Measurements from ENCODE around the gene SCARB1.

The SCARB1 gene

DNA sequence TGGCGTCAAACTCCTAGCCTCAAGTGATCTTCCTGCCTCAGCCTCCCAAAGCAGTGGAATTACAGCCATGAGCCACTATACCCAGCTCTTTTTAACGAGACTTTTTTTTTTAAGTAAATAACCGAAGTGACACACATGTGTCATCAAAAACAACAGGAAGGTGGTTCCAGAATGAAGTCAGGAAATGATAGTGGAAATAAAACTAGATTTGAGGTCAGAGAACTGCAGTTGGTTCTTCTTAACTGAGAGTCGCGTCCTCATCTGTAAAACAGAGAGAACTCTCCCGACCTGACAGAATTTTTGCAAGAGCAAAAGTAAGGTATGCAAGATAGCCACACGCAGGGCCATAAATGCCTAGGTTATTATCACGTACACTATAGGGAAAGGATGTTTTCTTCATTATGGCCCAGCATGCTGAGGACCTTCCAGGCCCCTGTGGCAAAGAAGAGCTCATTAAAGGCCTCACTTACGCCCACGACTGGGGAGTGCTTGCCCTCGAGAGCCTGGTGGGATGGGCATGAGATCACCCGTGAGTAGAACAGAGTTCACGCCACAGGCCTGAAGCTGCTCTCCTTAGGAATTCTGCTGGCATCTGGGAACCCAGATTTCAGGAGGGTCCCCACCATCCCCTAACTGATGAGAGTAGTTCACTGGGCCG is 67.2 kb downstream of the SCARB1 start:
- Mint-ChIP-seq H3K4me3 (no peak overlapping the region), H3K4me1 (ENCODE audit: low read depth) (peaks cover 30% of the 10 kb centered on the region), H3K27ac (peak overlapping the region; percentile 36), H3K9me3 (no peaks in the 10 kb centered on the region), H3K27me3 (no peaks in the 10 kb centered on the region), H3K36me3 (ENCODE audit: low read depth) (peaks cover 18% of the 10 kb centered on the region)

DNA sequence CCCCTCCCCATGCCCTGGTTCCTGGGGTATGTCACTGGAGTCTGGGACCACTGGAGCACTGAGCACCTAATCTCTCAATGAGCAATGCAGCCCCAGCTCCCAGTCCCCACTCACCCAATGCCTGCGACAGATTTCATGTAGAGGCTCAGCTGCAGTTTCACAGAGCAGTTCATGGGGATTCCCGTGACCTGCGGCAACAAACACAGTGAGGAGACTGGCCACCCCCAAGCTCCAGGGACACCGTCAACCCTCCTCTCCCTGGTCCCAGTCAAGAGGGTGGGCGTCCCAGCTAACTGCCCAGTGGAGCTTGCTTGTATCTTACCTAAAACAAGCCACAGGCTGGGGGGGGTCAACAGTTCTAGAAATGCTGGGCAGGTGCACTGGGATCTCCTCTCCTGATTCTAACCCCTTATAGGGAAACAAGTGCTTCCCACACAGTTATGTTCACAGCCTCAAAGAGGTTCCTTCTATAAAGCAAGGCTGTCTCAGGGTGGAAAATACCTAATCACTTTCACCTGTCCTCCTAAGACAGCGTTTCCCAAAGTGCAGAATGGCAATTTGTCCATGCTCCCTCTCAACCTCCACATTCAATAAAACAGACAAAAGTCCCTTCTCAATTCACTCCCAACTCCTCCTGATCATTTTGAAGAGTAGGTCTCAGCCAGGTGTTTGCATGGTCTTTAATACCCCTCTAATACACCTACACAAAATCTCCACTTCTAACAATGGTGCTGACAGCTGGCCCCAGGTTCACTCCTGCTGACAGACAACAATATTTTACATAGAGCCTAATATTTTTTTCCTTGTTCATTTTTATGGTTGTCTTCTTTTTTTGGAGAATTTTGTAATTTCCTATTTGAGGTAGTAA is 68.3 kb downstream of the SCARB1 start:
- Mint-ChIP-seq H3K4me3 (no peak overlapping the region), H3K4me1 (ENCODE audit: low read depth) (peaks cover 30% of the 10 kb centered on the region), H3K36me3 (ENCODE audit: low read depth) (peaks cover 22% of the 10 kb centered on the region), H3K27ac (no peak overlapping the region), H3K9me3 (no peaks in the 10 kb centered on the region), H3K27me3 (no peaks in the 10 kb centered on the region)

- no peaks in the 10 kb centered on the region for H3K9me3 Mint-ChIP-seq
- H3K27me3 Mint-ChIP-seq, result no peaks in the 10 kb centered on the region
- H3K36me3 Mint-ChIP-seq (ENCODE audit: low read depth), result peaks cover 18% of the 10 kb centered on the region
- no peak overlapping the region for H3K27ac Mint-ChIP-seq
- H3K4me3 Mint-ChIP-seq, result no peak overlapping the region
- H3K4me1 Mint-ChIP-seq (ENCODE audit: low read depth), result peaks cover 30% of the 10 kb centered on the region
Measured at GRCh38 chr12:124792961-124793441, 70.7 kb downstream of the SCARB1 start.

DNA sequence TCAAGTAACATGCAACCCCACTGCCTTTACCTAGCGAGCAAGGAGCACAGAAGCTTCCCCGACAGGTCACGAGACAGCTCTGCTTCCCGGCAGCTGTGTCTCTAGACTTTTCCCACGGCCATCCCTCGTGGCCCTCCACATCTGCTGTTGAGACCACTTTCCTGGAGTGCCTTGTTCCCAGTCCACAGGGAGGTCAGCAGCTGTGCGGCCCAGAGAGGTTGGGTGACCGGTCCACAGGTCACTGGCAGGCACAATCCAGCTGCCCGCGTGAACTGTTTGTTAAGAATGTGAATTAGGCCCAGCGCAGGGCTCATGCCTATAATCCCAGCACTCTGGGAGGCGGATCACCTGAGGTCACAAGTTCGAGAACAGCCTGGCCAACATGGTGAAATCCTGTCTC is 71.5 kb downstream of the SCARB1 start:
- Mint-ChIP-seq H3K4me3 (no peak overlapping the region), H3K4me1 (ENCODE audit: low read depth) (peaks cover 23% of the 10 kb centered on the region), H3K36me3 (ENCODE audit: low read depth) (peaks cover 12% of the 10 kb centered on the region), H3K27me3 (no peaks in the 10 kb centered on the region), H3K9me3 (no peaks in the 10 kb centered on the region), H3K27ac (no peak overlapping the region)

DNA sequence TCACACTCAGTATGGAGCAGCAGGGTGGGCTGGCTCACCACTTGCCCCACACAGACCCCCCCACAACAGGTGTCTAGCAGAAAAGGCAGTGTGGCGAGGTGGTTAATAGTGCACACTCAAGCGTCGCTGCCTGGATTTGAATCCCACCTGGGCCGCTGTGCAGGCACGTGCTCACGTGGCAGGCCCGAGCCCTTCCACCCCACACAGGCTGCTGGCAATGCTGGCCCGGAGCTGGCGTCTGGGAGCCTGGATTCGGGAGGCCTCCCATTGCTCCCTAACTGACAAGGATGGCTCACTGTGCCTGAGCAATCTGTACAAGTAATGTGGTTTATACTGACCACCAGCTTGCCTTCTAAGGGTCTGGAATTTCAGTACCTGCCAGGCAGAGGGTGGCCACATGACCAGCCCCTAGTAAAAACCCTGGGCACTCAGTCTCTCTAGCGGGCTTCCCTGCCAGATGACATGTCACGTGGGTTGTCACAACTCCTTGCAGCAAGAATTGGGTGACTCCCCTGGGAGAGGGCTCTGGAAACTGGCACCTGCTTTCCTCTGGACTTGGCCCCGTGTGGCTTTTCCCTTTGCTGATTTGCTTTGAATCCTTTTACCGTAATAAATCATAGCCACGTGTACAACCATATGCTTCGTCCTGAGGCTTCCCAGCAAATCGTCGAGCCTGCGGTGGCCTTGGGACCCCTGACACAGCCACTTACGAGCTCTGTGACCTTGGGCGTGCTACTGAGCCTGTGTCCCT is 72.8 kb downstream of the SCARB1 start:
- Mint-ChIP-seq H3K4me1 (ENCODE audit: low read depth) (peaks cover 10% of the 10 kb centered on the region), H3K27ac (no peak overlapping the region), H3K9me3 (no peaks in the 10 kb centered on the region), H3K36me3 (ENCODE audit: low read depth) (peaks cover 17% of the 10 kb centered on the region), H3K27me3 (no peaks in the 10 kb centered on the region), H3K4me3 (no peak overlapping the region)

DNA sequence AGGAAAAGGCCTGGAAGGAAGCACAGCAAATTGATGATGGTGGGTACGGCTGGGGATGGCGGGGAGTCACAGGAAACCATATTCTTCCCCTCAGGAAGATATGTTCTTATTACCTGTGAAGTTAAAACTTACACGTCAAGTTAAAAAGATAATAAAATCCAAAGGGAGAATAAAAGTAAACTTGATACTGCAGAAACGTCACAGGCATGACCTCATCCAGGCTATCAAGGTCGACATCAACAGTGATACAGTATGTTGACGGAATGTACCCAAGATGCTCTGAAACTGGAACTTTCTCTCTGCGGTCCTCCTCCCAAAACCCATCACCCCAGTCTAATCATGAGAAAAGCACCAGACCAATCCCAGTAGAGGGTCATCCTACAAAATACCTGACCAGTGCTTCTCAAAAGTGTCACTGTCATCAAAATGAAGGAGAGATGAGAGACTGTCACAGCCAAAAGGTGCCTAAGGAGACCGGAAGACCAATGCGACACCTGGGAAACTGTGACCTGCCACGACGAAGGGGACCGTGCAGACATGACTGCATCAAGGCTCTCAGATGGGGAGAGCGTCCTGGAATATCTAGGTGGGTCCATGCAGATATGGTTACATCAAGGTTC is 74.6 kb downstream of the SCARB1 start:
- H3K4me1 Mint-ChIP-seq (ENCODE audit: low read depth), result peaks cover 3% of the 10 kb centered on the region
- no peak overlapping the region for H3K27ac Mint-ChIP-seq
- H3K9me3 Mint-ChIP-seq, result no peaks in the 10 kb centered on the region
- H3K4me3 Mint-ChIP-seq, result no peak overlapping the region
- H3K36me3 Mint-ChIP-seq (ENCODE audit: low read depth), result peaks cover 27% of the 10 kb centered on the region
- no peaks in the 10 kb centered on the region for H3K27me3 Mint-ChIP-seq

DNA sequence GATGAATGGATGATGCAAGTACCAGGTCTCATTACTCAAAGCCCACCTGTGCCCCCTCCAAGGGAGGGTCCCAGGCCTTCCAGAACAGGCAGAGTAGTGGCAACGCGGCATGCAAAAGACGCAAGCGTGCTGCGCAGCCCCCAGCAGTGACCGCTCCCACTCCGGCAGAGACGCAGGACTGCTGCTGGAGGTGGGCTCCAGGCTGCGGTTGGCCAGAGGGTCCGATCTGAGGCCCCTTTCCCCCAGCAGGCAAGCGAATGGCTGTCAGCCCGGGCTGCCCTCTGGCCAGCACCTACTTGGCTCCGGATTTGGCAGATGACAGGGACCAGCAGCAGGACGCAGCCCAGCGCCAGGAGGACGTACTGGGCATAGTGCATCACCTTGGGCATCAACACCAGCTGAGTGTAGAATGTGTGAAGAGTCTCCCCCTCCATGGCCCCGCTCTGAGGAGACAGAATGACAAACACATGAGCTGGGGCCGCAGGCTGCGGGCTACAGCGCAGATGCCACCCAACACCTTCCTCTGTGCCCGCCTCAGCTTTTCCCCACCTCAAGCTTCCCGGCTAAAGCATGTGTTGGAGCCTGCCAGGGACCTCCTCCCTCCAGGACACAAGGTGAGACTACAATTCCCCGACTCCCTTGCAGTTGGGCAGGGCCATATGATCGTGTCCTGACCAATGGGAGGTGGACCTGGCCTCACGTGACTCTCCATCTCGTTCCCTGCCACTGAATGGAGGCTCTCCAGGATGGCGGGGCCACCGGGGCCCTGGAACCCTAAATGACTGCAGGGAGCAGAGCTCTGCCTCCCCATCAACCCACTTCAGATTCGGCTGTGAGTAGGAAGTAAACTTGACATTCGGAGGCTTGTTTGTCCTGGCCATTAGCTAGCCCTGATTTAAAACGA is 77.4 kb downstream of the SCARB1 start:
- H3K4me1 Mint-ChIP-seq (ENCODE audit: low read depth), result peaks cover 3% of the 10 kb centered on the region
- H3K27ac Mint-ChIP-seq, result no peak overlapping the region
- peaks cover 27% of the 10 kb centered on the region for H3K36me3 Mint-ChIP-seq (ENCODE audit: low read depth)
- H3K4me3 Mint-ChIP-seq, result no peak overlapping the region
- H3K9me3 Mint-ChIP-seq, result no peaks in the 10 kb centered on the region
- no peaks in the 10 kb centered on the region for H3K27me3 Mint-ChIP-seq

DNA sequence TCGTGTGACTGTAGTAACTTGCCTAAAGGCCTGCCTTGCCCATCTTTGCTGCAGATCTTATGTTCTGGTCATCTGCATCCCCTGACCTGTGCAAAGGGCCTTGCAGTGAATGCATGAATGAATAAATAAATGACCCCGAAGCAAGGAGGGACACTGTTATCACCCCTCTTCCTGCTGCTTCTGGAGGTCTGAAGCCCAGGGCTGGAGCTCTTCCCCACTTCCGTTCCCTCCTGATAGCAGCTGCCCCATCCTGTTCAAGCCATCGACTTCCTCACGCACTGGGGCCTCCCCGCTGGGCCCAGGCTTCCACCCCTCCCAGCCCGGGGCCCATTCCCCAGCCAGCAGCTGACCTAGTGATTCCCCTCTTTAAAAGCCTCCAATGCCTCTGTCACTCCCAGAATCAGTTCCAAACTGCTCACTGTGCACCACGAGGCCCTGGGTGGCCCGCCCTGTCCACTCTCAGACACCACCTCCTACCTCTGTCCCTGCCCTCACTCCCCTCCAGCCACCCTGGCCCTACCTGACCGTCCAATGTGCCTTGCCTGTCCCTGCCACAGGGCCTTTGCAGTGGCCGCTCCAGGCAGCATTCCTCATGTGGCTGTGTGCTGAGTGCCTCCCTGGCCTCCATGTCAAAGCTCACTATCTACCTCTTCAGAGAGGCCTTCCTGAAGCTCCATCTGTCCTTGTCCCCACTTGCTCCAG is 78.6 kb downstream of the SCARB1 start:
- no peak overlapping the region for H3K4me3 Mint-ChIP-seq
- no peaks in the 10 kb centered on the region for H3K9me3 Mint-ChIP-seq
- H3K4me1 Mint-ChIP-seq (ENCODE audit: low read depth), result peaks cover 4% of the 10 kb centered on the region
- H3K27me3 Mint-ChIP-seq, result no peaks in the 10 kb centered on the region
- no peak overlapping the region for H3K27ac Mint-ChIP-seq
- H3K36me3 Mint-ChIP-seq (ENCODE audit: low read depth), result peaks cover 24% of the 10 kb centered on the region

DNA sequence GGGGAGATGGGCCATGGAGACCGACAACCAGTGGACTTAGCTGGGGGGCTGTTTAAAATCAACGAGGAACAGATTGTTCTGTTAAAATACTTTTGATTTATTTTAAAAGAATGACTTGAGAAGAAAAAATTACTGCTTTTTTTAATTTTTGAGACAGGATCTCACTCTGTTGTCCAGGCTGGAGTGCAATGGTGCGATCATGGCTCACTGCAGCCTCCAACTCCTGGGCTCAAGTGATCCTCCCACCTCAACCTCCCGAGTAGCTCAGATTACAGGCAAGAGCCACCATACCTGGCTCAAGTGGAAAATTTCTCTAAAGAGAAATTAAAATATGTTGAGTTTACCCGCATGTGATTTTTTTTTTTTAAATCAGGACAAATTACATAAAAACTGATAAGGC is 80.6 kb downstream of the SCARB1 start:
- H3K4me1 Mint-ChIP-seq (ENCODE audit: low read depth), result peaks cover 17% of the 10 kb centered on the region
- no peak overlapping the region for H3K4me3 Mint-ChIP-seq
- no peaks in the 10 kb centered on the region for H3K27me3 Mint-ChIP-seq
- H3K27ac Mint-ChIP-seq, result no peak overlapping the region
- H3K9me3 Mint-ChIP-seq, result no peaks in the 10 kb centered on the region
- peaks cover 24% of the 10 kb centered on the region for H3K36me3 Mint-ChIP-seq (ENCODE audit: low read depth)

- Mint-ChIP-seq H3K27me3 (no peaks in the 10 kb centered on the region), H3K36me3 (ENCODE audit: low read depth) (peaks cover 24% of the 10 kb centered on the region), H3K9me3 (no peaks in the 10 kb centered on the region), H3K27ac (no peak overlapping the region), H3K4me3 (no peak overlapping the region), H3K4me1 (ENCODE audit: low read depth) (peaks cover 17% of the 10 kb centered on the region)
Measured at GRCh38 chr12:124782132-124782531, 81.5 kb downstream of the SCARB1 start.

DNA sequence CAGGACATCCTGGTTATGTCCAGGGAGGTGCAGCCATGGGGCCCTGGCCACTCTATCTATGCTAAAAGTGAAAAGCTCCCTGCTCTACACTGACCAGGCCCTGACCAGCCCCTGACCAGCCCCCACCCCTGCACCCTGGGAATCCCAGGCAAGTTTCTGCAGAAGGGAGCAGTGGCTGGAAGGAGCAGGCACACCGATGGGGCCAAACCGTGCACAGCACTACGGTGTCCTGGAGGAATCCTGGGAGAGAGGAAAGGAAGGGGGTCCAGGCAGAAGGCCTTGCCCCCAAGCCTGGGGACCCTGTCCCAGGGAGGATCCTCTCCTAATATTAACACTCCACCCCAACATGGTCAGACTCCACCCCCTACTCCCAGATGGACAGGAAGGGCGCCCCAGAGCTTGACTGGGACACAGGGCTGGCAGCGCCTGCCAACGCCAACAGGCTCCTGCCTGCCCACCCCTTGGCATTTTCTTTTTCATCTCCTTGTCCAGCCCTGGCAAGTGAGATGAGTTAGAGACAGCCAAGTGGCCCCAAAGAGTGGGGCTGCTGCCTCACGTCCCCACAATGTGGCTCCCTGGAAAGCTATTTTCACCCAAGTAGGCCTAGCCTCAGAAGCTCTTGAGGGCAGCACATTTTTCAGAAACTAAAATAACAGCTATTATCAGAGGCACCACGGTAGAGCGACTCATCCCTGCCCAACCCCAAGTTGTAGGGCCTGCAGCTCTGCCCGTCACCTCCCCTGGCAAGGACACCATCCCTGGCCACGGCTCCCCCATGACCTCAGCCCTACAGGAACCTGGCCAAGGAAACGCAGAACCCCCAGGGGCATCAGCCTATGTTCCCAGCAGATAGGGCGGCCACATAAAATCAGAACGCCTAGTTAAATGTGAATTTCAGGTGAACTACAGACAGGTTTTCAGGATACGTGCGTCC is 82.6 kb downstream of the SCARB1 start:
- Mint-ChIP-seq H3K9me3 (no peaks in the 10 kb centered on the region), H3K27ac (no peak overlapping the region), H3K4me3 (no peak overlapping the region), H3K4me1 (ENCODE audit: low read depth) (peaks cover 21% of the 10 kb centered on the region), H3K36me3 (ENCODE audit: low read depth) (peaks cover 20% of the 10 kb centered on the region), H3K27me3 (no peaks in the 10 kb centered on the region)

DNA sequence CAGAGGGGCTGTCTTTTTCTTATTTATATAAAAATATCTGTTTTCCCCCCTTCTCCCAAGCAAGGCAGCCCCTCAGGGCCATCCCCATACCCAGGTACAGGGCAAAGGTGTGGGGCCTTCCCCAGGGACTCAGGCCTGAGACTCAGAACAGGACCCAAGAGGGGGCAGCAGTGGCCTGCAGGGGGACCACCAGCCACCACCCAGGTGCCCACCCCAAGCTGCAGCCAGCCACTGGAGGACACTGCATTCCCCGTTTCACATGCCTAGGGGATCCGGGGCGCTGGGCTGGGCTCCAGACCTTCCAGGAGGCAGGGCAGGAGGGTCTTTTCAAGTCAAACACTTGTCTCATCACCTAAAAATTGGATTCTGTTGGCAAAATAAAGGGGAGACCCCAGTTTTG is 83.3 kb downstream of the SCARB1 start:
- no peak overlapping the region for H3K4me3 Mint-ChIP-seq
- H3K9me3 Mint-ChIP-seq, result peaks cover under 1% of the 10 kb centered on the region
- H3K36me3 Mint-ChIP-seq (ENCODE audit: low read depth), result peaks cover 14% of the 10 kb centered on the region
- H3K27ac Mint-ChIP-seq, result no peak overlapping the region
- peaks cover 27% of the 10 kb centered on the region for H3K4me1 Mint-ChIP-seq (ENCODE audit: low read depth)
- no peaks in the 10 kb centered on the region for H3K27me3 Mint-ChIP-seq

All from stimulated activated naive CD8-positive, alpha-beta T cell treated with anti-CD3 and anti-CD28 coated beads, Interleukin-15, Interleukin-2, amounts not matched to agents 100 ng/mL and 50 ng/mL, for 24 hours (primary cell).